DND-41 (cell line): ENCODE measurements around the gene ACTBL2.

ENCODE experiments used
- ATAC-seq: fragments of 200-7000 bp; cut with Tn5 transposase; 3 replicates; pipeline ENCODE4 v1.9.1; 2021; ENCODE audit warnings: low read depth; ENCODE audit not compliant: insufficient read depth
- DNase-seq: peaks from one replicate; pipeline ENCODE4 v3.0.0-alpha.2; 2020
- H2AFZ ChIP-seq: 2 replicates; pipeline ENCODE4 v1.6.0; 2012; ENCODE audit warnings: low read depth, low read length
- H3K27ac ChIP-seq: 2 replicates; pipeline ENCODE4 v1.5.1; 2012; ENCODE audit warnings: low read length, inconsistent platforms
- H3K27me3 ChIP-seq: fragments of 200-600 bp; sonication (generic); 2 replicates; pipeline ENCODE4 v1.6.0; 2012; ENCODE audit warnings: low read length, mild to moderate bottlenecking, inconsistent platforms; ENCODE audit not compliant: insufficient read depth, poor library complexity
- H3K36me3 ChIP-seq: 2 replicates; pipeline ENCODE4 v1.5.1; 2012; ENCODE audit warnings: low read length, inconsistent platforms; ENCODE audit not compliant: insufficient read depth
- H3K4me1 ChIP-seq: 2 replicates; pipeline ENCODE4 v1.5.1; 2012; ENCODE audit warnings: mild to moderate bottlenecking, low read length; ENCODE audit not compliant: insufficient read depth
- H3K4me2 ChIP-seq: 2 replicates; pipeline ENCODE4 v1.6.0; 2012; ENCODE audit warnings: mild to moderate bottlenecking, moderate library complexity, low read length, inconsistent platforms; ENCODE audit not compliant: insufficient read depth
- H3K4me3 ChIP-seq, 2 experiments: fragments of 200-600 bp in 1 of 2; shearing (Covaris generic) in 1 of 2; 2 replicates each; pipeline ENCODE4 v1.5.1; 2012 to 2016; ENCODE audit warnings: inconsistent platforms in 2 of 2, low read length in 2 of 2, mild to moderate bottlenecking in 2 of 2, low read depth in 1 of 2, moderate library complexity in 1 of 2
- H3K79me2 ChIP-seq: 2 replicates; pipeline ENCODE4 v1.6.0; 2012; ENCODE audit warnings: low read length, inconsistent platforms; ENCODE audit not compliant: insufficient read depth
- H3K9ac ChIP-seq: 2 replicates; pipeline ENCODE4 v1.6.0; 2012; ENCODE audit warnings: low read depth, mild to moderate bottlenecking, inconsistent platforms, low read length, moderate library complexity
- H3K9me3 ChIP-seq: 2 replicates; pipeline ENCODE4 v1.5.1; 2012; ENCODE audit warnings: low read length, moderate library complexity, mild to moderate bottlenecking, inconsistent platforms; ENCODE audit not compliant: insufficient read depth, severe bottlenecking
- H4K20me1 ChIP-seq: 2 replicates; pipeline ENCODE4 v1.6.0; 2012; ENCODE audit warnings: low read length; ENCODE audit not compliant: insufficient read depth
- CTCF ChIP-seq: IDR thresholded peaks from 2 replicates; pipeline ENCODE4 v1.5.1; 2012; ENCODE audit warnings: borderline replicate concordance, low read length, moderate library complexity, mild to moderate bottlenecking; ENCODE audit not compliant: poor library complexity, severe bottlenecking; ENCODE audit errors: extremely low read depth
- EZH2 ChIP-seq: IDR thresholded peaks from 3 replicates; pipeline ENCODE4 v1.6.1; 2012; ENCODE audit warnings: borderline replicate concordance, low read depth, mild to moderate bottlenecking, moderate library complexity, low read length, inconsistent platforms; ENCODE audit not compliant: severe bottlenecking

ACTBL2 gene

GRCh38 chr5:57453728-57454127, 28.9 kb downstream of the ACTBL2 start:
- H3K27me3 ChIP-seq: no peaks in the 10 kb centered on the region
- no peak overlapping the region for H3K4me3 ChIP-seq
- no peak overlapping the region for H3K27ac ChIP-seq
- H3K4me1 ChIP-seq: peaks cover 38% of the 10 kb centered on the region
- no peak for DNase-seq
- H3K4me2 ChIP-seq: no peak overlapping the region
- H3K9me3 ChIP-seq: no peaks in the 10 kb centered on the region
- no peak overlapping the region for H3K9ac ChIP-seq
- H4K20me1 ChIP-seq: no peaks in the 10 kb centered on the region
- no peak for ATAC-seq
- H2AFZ ChIP-seq: no peak overlapping the region
- no peaks in the 10 kb centered on the region for H3K79me2 ChIP-seq
- no peaks in the 10 kb centered on the region for H3K36me3 ChIP-seq
- no peak for TF ChIP-seq CTCF
- TF ChIP-seq EZH2: no peak

GRCh38 chr5:57452885-57453284, 29.7 kb downstream of the ACTBL2 start:
- Histone ChIP-seq H4K20me1 (no peaks in the 10 kb centered on the region), H3K9ac (no peak overlapping the region), H2AFZ (0 out of 2 replicates have a peak overlapping the region, but pooled peaks have one; percentile 12), H3K4me1 (peaks cover 38% of the 10 kb centered on the region), H3K79me2 (no peaks in the 10 kb centered on the region), H3K27me3 (no peaks in the 10 kb centered on the region), H3K36me3 (no peaks in the 10 kb centered on the region), H3K27ac (peak overlapping the region; percentile 88), H3K4me3 (no peak overlapping the region), H3K4me2 (no peak overlapping the region), H3K9me3 (no peaks in the 10 kb centered on the region)
- DNase-seq: no peak
- ATAC-seq: no peak
- TF ChIP-seq CTCF (no peak), EZH2 (no peak)

GRCh38 chr5:57450991-57451876, 31.4 kb downstream of the ACTBL2 start:
- peak overlapping the region; percentile 88 for H3K27ac ChIP-seq
- TF ChIP-seq EZH2 (no peak), CTCF (no peak)
- H3K4me3 ChIP-seq: no peak overlapping the region
- H3K9me3 ChIP-seq: no peaks in the 10 kb centered on the region
- H3K36me3 ChIP-seq: no peaks in the 10 kb centered on the region
- H2AFZ ChIP-seq: peak overlapping the region; percentile 37
- peak; percentile 70 for DNase-seq
- ATAC-seq: peak; percentile 96
- H3K9ac ChIP-seq: peak overlapping the region; percentile 34
- H3K4me1 ChIP-seq: peaks cover 23% of the 10 kb centered on the region
- H3K27me3 ChIP-seq: no peaks in the 10 kb centered on the region
- peak overlapping the region; percentile 14 for H3K4me2 ChIP-seq
- H4K20me1 ChIP-seq: no peaks in the 10 kb centered on the region
- H3K79me2 ChIP-seq: no peaks in the 10 kb centered on the region
